Heart left ventricle (tissue), 13 donors: Measurements from ENCODE around the gene MS4A6E.

Experiments
- POLR2A ChIP-seq, 2 donors: fragments of 450-650 bp; IDR thresholded peaks; one replicate each; pipeline ENCODE4 v1.6.1; 2017; ENCODE audit warnings: antibody characterized with exemption in 2 of 2, mild to moderate bottlenecking in 2 of 2, moderate library complexity in 2 of 2
- TF ChIP-seq, protein P1 (sequence below), 12 donors: fragments of 200-600 bp; sonication (generic) in 4 of 12; IDR thresholded peaks; one replicate each; pipeline versions ENCODE4 v1.5.0 to v1.8.0; 2018 to 2022; ENCODE audit warnings: antibody characterized with exemption in 12 of 12, mild to moderate bottlenecking in 5 of 12
- donor health status: ischemic (EF 13 %, LVEDD 7.1; RV severe dilation, severe dysfunction).
- donor health status: DM: no; HTN: yes; CAD: no.
- donor health status: DM: no; HTN: no; CAD: no.
- donor health status: ischemic (EF 25% LVEDD 6.9; RV normal size, moderate dysfunction).
- donor health status: ischemic (EF 25% LVEDD 5.7; RV mildly dilated, moderate dysfunction).
- donor health status: ischemic (EF 35%, LVEDD 5.7; RV mildly dilated, moderate dysfunction).
- donor health status: nonischemic (EF 11% LVEDD 7.7; RV severe dilation, severe dysfunction).
- donor health status: DM: yes; HTN: yes; CAD: no.
- donor health status: PGD.
- donor health status: ischemic (EF 29% LVEDD 5.4; RV normal size, mild dysfunction).
- donor health status: nonischemic (EF 23%, LVEDD 6.1; RV moderate dilation, normal function).

DNA sequence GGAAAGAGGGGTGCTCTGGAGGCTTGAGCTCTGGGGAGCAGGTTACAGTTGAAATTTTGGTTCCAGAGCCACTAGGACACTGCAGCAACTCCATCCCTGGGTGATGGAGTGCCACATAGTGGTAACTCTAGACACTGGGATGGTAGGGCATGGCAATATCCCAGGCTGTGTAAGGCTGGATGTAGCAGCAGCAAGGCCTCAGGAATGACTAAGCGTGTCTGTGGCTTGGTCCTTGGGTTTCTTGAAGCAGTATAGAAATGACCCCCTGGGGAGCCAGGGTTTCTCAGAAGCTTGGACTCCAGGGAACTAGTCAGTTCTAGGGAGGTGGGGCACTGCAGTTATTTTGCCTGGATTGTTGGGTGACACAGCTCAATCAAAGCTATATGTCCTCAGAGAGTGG is 38.5 kb upstream of the MS4A6E start:
- TF ChIP-seq, protein P1, sequence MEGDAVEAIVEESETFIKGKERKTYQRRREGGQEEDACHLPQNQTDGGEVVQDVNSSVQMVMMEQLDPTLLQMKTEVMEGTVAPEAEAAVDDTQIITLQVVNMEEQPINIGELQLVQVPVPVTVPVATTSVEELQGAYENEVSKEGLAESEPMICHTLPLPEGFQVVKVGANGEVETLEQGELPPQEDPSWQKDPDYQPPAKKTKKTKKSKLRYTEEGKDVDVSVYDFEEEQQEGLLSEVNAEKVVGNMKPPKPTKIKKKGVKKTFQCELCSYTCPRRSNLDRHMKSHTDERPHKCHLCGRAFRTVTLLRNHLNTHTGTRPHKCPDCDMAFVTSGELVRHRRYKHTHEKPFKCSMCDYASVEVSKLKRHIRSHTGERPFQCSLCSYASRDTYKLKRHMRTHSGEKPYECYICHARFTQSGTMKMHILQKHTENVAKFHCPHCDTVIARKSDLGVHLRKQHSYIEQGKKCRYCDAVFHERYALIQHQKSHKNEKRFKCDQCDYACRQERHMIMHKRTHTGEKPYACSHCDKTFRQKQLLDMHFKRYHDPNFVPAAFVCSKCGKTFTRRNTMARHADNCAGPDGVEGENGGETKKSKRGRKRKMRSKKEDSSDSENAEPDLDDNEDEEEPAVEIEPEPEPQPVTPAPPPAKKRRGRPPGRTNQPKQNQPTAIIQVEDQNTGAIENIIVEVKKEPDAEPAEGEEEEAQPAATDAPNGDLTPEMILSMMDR (IDR thresholded peaks at IDR 0.05), result no peak
- TF ChIP-seq POLR2A (IDR thresholded peaks at IDR 0.05), result no peak
